Dendritic cell treated with granulocyte-macrophage colony-stimulating factor and Interleukin-4, amounts not matched to agents 40 ng/mL and 50 ng/mL, for 4 days (primary cell): Measurements from ENCODE around the gene CDC25C.
A peak's percentile ranks its signal among the peaks of the same experiment; 100 is the strongest.

Source experiments
- H3K27ac Mint-ChIP-seq: one replicate; pipeline ENCODE4 v1.8.0; 2022; ENCODE audit warnings: mild to moderate bottlenecking, mixed read lengths
- H3K27me3 Mint-ChIP-seq: one replicate; pipeline ENCODE4 v1.8.0; 2022; ENCODE audit warnings: mild to moderate bottlenecking, mixed read lengths
- H3K36me3 Mint-ChIP-seq: one replicate; pipeline ENCODE4 v1.8.0; 2022; ENCODE audit warnings: low read depth, mixed read lengths
- H3K4me1 Mint-ChIP-seq: one replicate; pipeline ENCODE4 v1.8.0; 2022; ENCODE audit warnings: low read depth, mixed read lengths
- H3K4me3 Mint-ChIP-seq: one replicate; pipeline ENCODE4 v1.8.0; 2022; ENCODE audit warnings: mild to moderate bottlenecking, moderate library complexity, mixed read lengths
- H3K9me3 Mint-ChIP-seq: one replicate; pipeline ENCODE4 v1.8.0; 2022; ENCODE audit warnings: mixed read lengths
- intact Hi-C: fragments of 100-400 bp; cut with micrococcal nuclease; formaldehyde crosslinking; loops from one replicate; pipeline ENCODE4 v1.15.0; 2022

Gene CDC25C

DNA sequence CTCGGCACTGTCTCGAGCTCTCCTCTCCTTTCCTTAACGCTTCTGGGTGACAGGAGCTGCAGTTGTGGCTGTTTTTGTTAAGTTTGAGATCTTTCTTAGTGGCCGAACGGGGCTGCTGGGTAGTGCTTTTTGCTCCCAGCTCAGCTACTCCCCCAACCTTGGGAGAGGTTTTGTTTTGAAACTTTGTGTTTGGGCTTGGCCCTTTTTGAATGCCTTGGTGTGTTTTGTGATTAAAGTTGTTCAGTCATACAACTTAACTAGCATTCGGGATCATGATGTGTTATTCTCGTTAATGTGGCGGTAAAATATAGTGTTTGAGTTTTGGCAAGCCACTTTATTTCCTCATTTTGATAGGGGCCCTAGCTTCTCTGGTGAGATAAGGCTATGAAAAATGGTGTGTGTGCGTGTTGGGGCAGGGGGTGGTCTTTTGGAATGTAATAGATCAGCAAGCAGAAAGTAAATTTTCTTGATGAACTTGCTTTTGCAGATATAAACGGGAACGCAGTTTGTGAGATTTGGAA, 22.0 kb upstream of the CDC25C start:
- H3K4me1 Mint-ChIP-seq = peaks cover 44% of the 10 kb centered on the region
- peak overlapping the region; percentile 96 for H3K4me3 Mint-ChIP-seq
- H3K27me3 Mint-ChIP-seq = no peaks in the 10 kb centered on the region
- intact Hi-C loops = loop anchor here (1.0 to 10.0 kb wide), 2 partner anchors 16 to 191 kb away; partner anchors contain the start of gene ETF1
- peaks cover 47% of the 10 kb centered on the region for H3K36me3 Mint-ChIP-seq
- peak overlapping the region; percentile 99 for H3K27ac Mint-ChIP-seq
- peaks cover 9% of the 10 kb centered on the region for H3K9me3 Mint-ChIP-seq

DNA sequence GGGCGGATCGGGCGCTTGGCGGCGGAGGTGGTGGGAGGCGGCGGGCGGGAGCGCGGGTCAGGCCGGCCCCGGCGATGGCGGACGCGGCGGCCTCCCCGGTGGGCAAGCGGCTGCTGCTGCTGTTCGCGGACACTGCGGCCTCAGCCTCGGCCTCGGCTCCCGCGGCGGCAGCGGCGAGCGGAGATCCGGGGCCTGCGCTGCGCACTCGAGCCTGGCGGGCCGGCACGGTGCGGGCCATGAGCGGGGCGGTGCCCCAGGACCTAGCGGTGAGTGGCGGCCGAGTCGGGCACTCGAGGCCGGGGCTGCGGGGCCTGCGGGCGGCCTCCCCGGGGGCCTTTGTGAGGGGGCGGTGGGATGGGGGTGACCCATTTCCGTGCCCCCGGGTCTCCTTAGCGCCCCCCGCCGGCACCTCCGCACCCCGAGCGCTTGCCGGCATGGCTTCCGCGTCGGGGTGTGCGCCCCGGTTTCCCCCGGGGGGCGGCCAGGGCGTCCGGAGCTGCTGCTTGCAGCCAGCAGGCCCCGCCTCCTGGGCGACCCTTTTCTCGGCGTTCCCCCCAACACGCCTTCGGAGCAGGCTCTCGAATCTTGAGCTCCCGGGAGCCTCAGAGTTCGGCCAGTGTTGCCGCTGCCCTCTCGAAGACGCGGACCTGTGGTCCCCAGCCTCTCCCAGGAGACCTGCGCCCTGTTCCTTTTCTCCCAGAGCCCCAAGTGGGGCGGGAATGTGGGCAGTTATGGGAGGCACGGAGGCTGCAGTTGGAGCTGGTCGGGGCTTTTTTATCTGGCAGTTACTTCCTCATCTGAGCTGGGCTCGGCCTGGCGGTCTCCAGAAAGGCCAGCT, 21.3 kb upstream of the CDC25C start:
- Mint-ChIP-seq H3K27me3 (no peaks in the 10 kb centered on the region), H3K9me3 (peaks cover 9% of the 10 kb centered on the region), H3K4me1 (peaks cover 44% of the 10 kb centered on the region), H3K36me3 (peaks cover 53% of the 10 kb centered on the region), H3K4me3 (peak overlapping the region; percentile 96), H3K27ac (peak overlapping the region; percentile 99)
- intact Hi-C loops = loop anchor here (1.0 to 10.0 kb wide), 3 partner anchors 16 to 192 kb away; partner anchors contain the start of gene ETF1

DNA sequence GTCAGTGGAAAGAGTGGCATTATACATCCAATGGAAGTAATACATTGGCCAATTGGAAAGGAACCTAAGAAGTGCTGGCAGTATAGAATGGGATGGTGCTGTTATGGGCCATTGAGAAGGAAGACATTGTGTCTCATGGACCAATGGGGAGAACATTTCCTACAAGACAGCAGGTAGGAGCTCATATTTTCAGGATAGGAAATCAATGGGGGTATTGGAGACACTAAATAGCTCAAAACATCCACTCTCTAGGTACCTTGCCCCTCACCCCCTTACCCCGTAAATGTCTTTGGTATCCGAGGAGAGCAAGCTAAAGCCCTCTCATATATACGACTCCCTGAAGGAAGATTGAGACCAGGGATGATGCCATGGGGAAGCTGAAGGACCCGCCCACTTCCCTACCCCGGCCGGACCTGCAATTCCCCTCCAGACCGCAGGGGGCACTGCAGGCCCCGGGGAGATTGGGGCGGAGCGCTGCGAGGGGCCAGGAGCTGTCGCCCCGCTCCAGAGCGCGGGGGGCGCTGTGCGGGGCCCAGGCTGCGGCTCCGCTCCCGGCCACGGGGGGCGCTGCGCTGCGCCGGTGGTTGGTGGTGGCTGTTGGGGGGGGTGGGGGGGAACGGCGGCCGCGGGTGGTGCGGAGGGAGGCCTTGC, 20.6 kb upstream of the CDC25C start, which contains the start of gene KDM3B:
Gene KDM3B, plus strand, starts transcription at position 615 of the 651 bp plus-strand sequence. CDS start 111 bp downstream, outside the sequence.
- Mint-ChIP-seq H3K4me3 (peak within 1 kb of the TSS; percentile 96), H3K27ac (peak within 1 kb of the TSS; percentile 99), H3K9me3 (peaks cover 9% of the 10 kb centered on the region), H3K4me1 (peaks cover 44% of the 10 kb centered on the region), H3K27me3 (no peaks in the 10 kb centered on the region), H3K36me3 (peaks cover 58% of the 10 kb centered on the region)
- intact Hi-C loops = loop anchor here (1.0 to 10.0 kb wide), 2 partner anchors 15 to 193 kb away; partner anchors contain the start of gene ETF1

DNA sequence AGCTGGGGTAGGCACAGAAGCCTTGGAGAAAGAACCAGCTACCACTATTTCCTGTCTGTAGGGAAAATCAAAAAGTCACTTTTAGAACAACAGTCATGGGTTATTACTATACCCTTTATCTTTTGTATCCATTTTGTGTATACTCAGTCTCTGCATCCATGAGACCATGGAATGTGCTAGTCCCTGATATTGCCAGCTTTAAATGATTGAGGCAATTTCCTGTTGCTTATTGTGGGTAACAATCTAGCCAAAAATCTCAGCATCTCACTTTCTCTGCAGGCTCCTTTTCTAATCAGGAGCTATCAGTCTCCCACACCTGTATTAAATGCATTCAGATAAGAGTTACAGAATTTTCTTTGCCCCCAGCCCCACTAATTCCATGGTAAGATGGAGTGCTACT, 19.9 kb upstream of the CDC25C start:
- Mint-ChIP-seq H3K4me3 (no peak overlapping the region), H3K36me3 (peaks cover 58% of the 10 kb centered on the region), H3K4me1 (peaks cover 38% of the 10 kb centered on the region), H3K27ac (peak overlapping the region; percentile 60), H3K9me3 (peaks cover 9% of the 10 kb centered on the region), H3K27me3 (no peaks in the 10 kb centered on the region)
- intact Hi-C loops = loop anchor here (10.0 kb wide), 1 partner anchor 193 kb away; the partner anchor contains the start of gene ETF1

DNA sequence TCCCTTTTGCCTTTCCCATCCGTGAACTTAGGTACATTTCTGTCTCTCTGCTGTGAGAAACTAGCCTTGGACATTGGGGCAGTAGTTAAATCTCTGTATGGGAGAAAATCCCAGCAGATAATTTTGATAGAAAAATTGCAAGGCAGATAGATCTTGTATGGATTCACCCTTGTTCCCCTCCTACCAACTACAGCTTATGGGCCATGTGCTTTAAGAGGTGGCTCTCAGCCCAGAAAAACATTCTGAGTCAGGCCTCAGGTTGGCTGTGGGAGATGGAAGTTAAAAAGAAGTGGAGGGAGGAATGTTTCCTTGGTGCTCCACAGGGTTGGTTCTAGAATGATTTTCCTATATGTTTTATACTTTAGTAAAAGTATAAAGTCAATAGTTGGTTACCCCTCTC, 19.5 kb upstream of the CDC25C start:
- H3K36me3 Mint-ChIP-seq = peaks cover 61% of the 10 kb centered on the region
- H3K27me3 Mint-ChIP-seq = no peaks in the 10 kb centered on the region
- H3K4me1 Mint-ChIP-seq = peaks cover 35% of the 10 kb centered on the region
- intact Hi-C loops = loop anchor here (10.0 kb wide), 1 partner anchor 194 kb away; the partner anchor contains the start of gene ETF1
- peaks cover 9% of the 10 kb centered on the region for H3K9me3 Mint-ChIP-seq
- H3K4me3 Mint-ChIP-seq = no peak overlapping the region
- H3K27ac Mint-ChIP-seq = peak overlapping the region; percentile 43

DNA sequence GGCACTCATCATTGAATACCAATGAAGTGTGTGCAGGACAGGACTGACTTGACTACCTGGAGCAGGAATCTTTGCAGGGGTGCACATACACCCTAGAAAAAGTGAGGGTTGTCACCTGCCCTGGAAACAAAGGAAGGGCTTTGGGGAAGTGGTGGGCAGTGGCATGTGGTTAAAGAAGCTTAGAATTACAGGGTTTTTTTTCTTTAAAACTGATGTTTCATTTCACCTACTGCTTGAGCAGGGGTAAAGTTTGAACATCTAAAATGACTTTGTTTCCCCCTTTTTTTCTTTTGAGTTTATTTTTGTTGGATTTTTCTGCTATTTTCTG, 18.9 kb upstream of the CDC25C start:
- peaks cover 67% of the 10 kb centered on the region for H3K36me3 Mint-ChIP-seq
- no peak overlapping the region for H3K4me3 Mint-ChIP-seq
- no peaks in the 10 kb centered on the region for H3K27me3 Mint-ChIP-seq
- intact Hi-C loops = loop anchor here (10.0 kb wide), 1 partner anchor 194 kb away; the partner anchor contains the start of gene ETF1
- peak overlapping the region; percentile 43 for H3K27ac Mint-ChIP-seq
- peaks cover 9% of the 10 kb centered on the region for H3K9me3 Mint-ChIP-seq
- peaks cover 35% of the 10 kb centered on the region for H3K4me1 Mint-ChIP-seq

DNA sequence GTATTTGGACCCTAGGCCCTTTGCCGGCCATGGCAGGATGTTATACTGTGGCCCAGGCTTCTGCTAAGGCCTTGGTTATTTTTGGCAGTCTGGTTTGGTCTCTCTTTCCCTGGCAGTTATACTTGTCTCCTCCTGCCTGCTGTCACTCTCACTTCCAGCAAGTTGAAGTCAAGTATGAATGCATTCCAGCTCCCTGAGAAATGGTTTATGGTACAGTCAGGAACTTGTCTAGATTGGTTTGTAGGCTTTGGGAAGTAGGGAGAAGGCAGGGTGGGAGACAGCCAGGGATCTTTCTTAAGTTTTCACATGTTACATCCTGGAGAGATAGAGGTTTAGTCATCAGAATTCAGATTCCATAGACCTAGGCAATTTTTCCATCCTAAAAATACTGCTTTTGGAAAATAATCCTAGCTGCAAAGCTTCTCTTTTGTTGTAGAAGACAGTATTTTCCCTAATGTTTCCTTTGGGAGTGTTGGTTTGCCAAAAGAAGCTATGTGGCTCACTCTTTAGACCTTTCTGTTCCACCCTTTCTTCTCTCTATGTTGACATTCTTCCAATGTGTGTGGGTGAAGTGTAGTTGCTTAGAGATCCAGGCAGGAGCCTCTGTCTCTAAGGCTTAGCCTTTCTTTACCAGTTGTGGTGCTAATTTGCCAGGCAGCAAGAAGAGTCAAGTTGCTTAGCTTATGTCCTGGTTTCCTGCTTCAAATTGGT, 18.4 kb upstream of the CDC25C start:
- Mint-ChIP-seq H3K27ac (peak overlapping the region; percentile 43), H3K9me3 (peaks cover 9% of the 10 kb centered on the region), H3K36me3 (peaks cover 72% of the 10 kb centered on the region), H3K4me3 (no peak overlapping the region), H3K27me3 (no peaks in the 10 kb centered on the region), H3K4me1 (peaks cover 34% of the 10 kb centered on the region)
- intact Hi-C loops = loop anchor here (10.0 kb wide), 1 partner anchor 195 kb away; the partner anchor contains the start of gene ETF1

DNA sequence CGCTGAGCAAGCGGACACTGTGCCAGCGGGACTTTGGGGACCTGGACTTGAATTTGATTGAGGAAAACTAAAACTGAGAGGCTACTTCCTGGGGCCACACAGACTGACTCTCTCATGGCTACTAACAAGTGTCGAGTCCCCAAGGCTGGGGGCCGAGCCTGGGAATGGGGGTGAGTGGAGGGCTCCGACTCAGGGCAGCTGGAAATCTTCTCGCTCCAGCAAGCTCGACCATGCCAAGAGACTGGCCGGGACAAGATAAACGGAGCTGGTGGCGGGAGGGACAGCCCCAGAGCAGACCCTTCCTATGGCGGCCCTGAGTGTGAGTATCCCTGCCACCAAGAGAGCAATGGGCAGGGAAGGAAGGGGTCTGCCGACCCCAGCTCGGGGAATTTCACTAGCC, 15.3 kb upstream of the CDC25C start:
- intact Hi-C loops = no loop called here
- H3K27me3 Mint-ChIP-seq = no peaks in the 10 kb centered on the region
- H3K4me1 Mint-ChIP-seq = peaks cover 16% of the 10 kb centered on the region
- no peak overlapping the region for H3K4me3 Mint-ChIP-seq
- H3K9me3 Mint-ChIP-seq = peaks cover 5% of the 10 kb centered on the region
- no peak overlapping the region for H3K27ac Mint-ChIP-seq
- peaks cover 86% of the 10 kb centered on the region for H3K36me3 Mint-ChIP-seq

DNA sequence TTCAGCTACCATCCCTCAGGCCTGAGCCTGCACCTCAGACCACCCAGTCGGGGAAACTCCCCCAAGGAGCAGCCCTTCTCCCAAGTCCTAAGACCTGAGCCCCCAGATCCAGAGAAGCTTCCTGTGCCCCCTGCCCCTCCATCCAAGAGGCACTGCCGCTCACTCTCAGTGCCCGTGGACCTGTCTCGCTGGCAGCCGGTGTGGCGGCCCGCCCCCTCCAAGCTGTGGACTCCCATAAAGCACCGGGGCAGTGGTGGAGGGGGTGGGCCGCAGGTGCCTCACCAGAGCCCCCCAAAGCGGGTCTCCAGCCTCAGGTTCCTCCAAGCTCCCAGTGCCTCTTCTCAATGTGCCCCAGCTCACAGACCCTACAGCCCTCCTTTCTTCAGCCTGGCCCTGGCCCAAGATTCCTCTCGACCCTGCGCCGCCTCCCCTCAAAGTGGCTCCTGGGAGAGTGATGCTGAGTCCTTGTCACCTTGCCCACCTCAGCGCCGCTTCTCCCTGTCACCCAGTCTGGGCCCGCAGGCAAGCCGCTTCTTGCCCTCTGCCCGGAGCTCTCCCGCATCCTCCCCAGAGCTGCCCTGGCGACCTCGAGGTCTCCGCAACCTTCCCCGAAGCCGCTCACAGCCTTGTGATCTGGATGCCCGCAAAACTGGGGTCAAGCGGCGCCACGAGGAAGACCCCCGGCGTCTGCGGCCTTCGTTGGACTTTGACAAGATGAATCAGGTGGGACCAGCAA, 13.5 kb upstream of the CDC25C start:
- Mint-ChIP-seq H3K27ac (no peak overlapping the region), H3K27me3 (no peaks in the 10 kb centered on the region), H3K9me3 (no peaks in the 10 kb centered on the region), H3K4me1 (peaks cover 17% of the 10 kb centered on the region), H3K36me3 (peaks cover 86% of the 10 kb centered on the region), H3K4me3 (no peak overlapping the region)
- intact Hi-C loops = no loop called here

DNA sequence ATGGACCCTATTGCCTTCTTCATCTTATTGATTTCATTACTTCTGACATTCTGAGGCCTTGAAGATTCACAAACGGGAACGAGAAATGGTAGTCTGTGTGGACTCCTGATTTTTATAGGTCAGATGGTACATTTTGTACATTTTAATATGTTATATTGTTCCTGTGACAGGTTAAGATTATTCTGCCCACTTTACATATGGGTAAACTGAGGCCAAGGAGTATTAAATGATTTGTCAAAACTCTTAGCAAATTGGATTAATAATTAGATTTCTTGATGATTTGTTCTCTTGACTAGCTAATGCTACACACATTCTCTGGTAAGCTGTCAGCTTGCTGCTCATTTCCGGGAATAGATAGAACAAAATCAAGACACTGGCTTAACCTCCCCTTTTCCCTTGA, 8.4 kb upstream of the CDC25C start:
- intact Hi-C loops = no loop called here
- Mint-ChIP-seq H3K4me3 (peak overlapping the region; percentile 84), H3K36me3 (peaks cover 41% of the 10 kb centered on the region), H3K27ac (peak overlapping the region; percentile 100), H3K9me3 (no peaks in the 10 kb centered on the region), H3K27me3 (no peaks in the 10 kb centered on the region), H3K4me1 (peaks cover 42% of the 10 kb centered on the region)

DNA sequence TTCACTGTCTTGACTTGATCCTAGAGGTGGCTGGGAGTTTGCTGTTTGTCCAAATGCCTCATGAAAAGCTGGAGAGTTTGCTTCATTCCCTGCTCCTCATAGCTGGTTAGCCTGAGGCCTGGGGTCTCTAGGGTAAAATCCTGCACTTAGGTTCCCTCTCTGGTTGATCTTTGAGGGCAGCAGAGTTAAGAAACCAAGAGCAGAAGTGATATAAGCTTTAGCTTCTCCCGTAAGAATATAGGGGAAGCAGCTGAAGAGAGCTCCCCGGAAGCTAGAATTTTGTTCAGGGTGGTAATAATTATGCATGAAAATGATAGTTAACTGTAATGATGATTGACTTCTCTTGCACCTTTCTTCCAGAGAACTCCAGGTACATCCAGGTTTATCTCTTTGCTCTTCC, 7.9 kb upstream of the CDC25C start:
- intact Hi-C loops = no loop called here
- peak overlapping the region; percentile 84 for H3K4me3 Mint-ChIP-seq
- peaks cover 42% of the 10 kb centered on the region for H3K4me1 Mint-ChIP-seq

DNA sequence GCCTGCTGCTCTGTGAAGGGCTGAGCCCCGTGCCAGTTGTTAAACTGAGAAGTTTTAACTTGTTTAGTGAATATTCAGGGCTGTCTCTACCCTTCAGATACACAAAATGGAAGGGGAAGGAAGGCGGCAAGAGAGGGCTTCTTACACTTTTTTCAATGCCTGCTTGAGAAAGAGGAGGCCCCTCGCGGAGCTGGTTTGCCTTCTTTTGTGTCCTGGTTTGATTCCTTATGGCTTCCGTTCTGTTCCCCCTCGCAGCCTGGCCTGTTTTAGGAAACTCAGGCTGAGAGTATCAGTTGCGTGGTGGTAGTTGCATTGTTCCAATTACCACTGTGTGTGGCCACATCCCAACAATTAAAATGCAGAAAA, 7.5 kb upstream of the CDC25C start:
- Mint-ChIP-seq H3K27ac (peak overlapping the region; percentile 100), H3K27me3 (no peaks in the 10 kb centered on the region), H3K4me1 (peaks cover 42% of the 10 kb centered on the region), H3K36me3 (peaks cover 32% of the 10 kb centered on the region), H3K9me3 (no peaks in the 10 kb centered on the region), H3K4me3 (peak overlapping the region; percentile 84)
- intact Hi-C loops = no loop called here

More for the DNA sequence above, 7.9 kb upstream of the CDC25C start:
- Mint-ChIP-seq H3K36me3 (peaks cover 35% of the 10 kb centered on the region), H3K9me3 (no peaks in the 10 kb centered on the region), H3K27ac (peak overlapping the region; percentile 100), H3K27me3 (no peaks in the 10 kb centered on the region)
